Gastroesophageal sphincter (tissue), 4 donors: ENCODE results near the gene LCNL1. TPM values are rescaled to one million over a fixed set of nuclear protein-coding genes. Genes with fewer than 3 reads are reported as not detected.

ENCODE experiments used
- ATAC-seq: fragments of 150-250 bp; one replicate; pipeline ENCODE4 v1.9.1; 2016; ENCODE audit warnings: mild to moderate bottlenecking, moderate library complexity
- H3K27ac ChIP-seq, 4 donors: fragments of 200-600 bp; sonication (generic) in 3 of 4; 1 replicate in 3 of 4; 2 replicates in 1 of 4; pipeline ENCODE4 v1.5.1; 2016 to 2019
- H3K27me3 ChIP-seq: fragments of 200-600 bp; sonication (generic); one replicate; pipeline ENCODE4 v1.5.1; 2019
- H3K36me3 ChIP-seq, 2 donors: fragments of 200-600 bp; sonication (generic); one replicate each; pipeline ENCODE4 v1.5.1; 2019; ENCODE audit warnings: control low read depth in 1 of 2
- H3K4me1 ChIP-seq, 3 donors: fragments of 200-600 bp; sonication (generic); 1 replicate in 2 of 3; 2 replicates in 1 of 3; pipeline ENCODE4 v1.5.1; 2016 to 2019; ENCODE audit warnings: control low read depth in 2 of 3
- H3K4me3 ChIP-seq, 2 donors: fragments of 200-600 bp; sonication (generic); one replicate each; pipeline ENCODE4 v1.5.1; 2019; ENCODE audit warnings: mild to moderate bottlenecking in 1 of 2, moderate library complexity in 1 of 2
- H3K9me3 ChIP-seq, 3 donors: fragments of 200-600 bp; sonication (generic); one replicate each; pipeline ENCODE4 v1.5.1; 2017 to 2019; ENCODE audit warnings: control low read depth in 2 of 3
- CTCF ChIP-seq, 4 experiments: fragments of 200-600 bp in 2 of 4; fragments of 450-650 bp in 2 of 4; sonication (generic) in 1 of 4; IDR thresholded peaks; one replicate each; pipeline ENCODE4 v1.5.1; 2017 to 2019; ENCODE audit warnings: antibody characterized with exemption in 4 of 4, mild to moderate bottlenecking in 2 of 4, moderate library complexity in 2 of 4
- EP300 ChIP-seq: sonication (generic); formaldehyde crosslinking; IDR thresholded peaks from one replicate; pipeline ENCODE4 v1.6.1; 2017; ENCODE audit warnings: antibody characterized with exemption, mild to moderate bottlenecking
- POLR2A ChIP-seq, 2 donors: fragments of 450-650 bp; IDR thresholded peaks; one replicate each; pipeline ENCODE4 v1.6.1; 2017; ENCODE audit warnings: antibody characterized with exemption in 2 of 2, mild to moderate bottlenecking in 2 of 2, moderate library complexity in 1 of 2
- POLR2AphosphoS5 ChIP-seq: sonication (generic); formaldehyde crosslinking; IDR thresholded peaks from one replicate; pipeline ENCODE4 v1.6.1; 2017; ENCODE audit warnings: antibody characterized with exemption
- WGBS, 2 donors: methylation state at CpG; one replicate each; pipeline ENCODE4 v1.1.5; 2018; ENCODE audit warnings: low coverage in 1 of 2; 5-methylcytosine and 5-hydroxymethylcytosine counted together
- total RNA-seq, 4 donors: library from RNA; depleted of rRNA; stranded (reverse); fragments of >200 nt; gene quantifications; one replicate each; pipeline ENCODE4 v1.1.0, GENCODE V29; 2016

Gene LCNL1
- total RNA-seq, 4 donors from 2014 or later, result 0.40 TPM; not detected in 2

- no peak overlapping the region for H3K4me3 ChIP-seq
- no peak for TF ChIP-seq POLR2A (IDR thresholded peaks at IDR 0.05)
- no peak for TF ChIP-seq CTCF (IDR thresholded peaks at IDR 0.05)
- no peak for TF ChIP-seq EP300
- no peak for TF ChIP-seq POLR2AphosphoS5
- WGBS, 2 donors, result no CpG with 5 or more reads among the region's 9 CpGs
- no peaks in the 10 kb centered on the region for H3K36me3 ChIP-seq
- peaks cover 12% of the 10 kb centered on the region for H3K27me3 ChIP-seq
- H3K4me1 ChIP-seq, result no peaks in the 10 kb centered on the region
- no peak for ATAC-seq
- H3K9me3 ChIP-seq, result no peaks in the 10 kb centered on the region
- H3K27ac ChIP-seq, result no peak overlapping the region
Observed at GRCh38 chr9:136955943-136956335, 26.9 kb upstream of the LCNL1 start.

- peaks cover 12% of the 10 kb centered on the region for H3K27me3 ChIP-seq
- no peak overlapping the region for H3K4me3 ChIP-seq
- H3K27ac ChIP-seq, result no peak overlapping the region
- ATAC-seq, result no peak
- H3K9me3 ChIP-seq, result no peaks in the 10 kb centered on the region
- no peak for TF ChIP-seq CTCF (IDR thresholded peaks at IDR 0.05)
- TF ChIP-seq EP300, result no peak
- no peak for TF ChIP-seq POLR2AphosphoS5
- no peak for TF ChIP-seq POLR2A (IDR thresholded peaks at IDR 0.05)
- no peaks in the 10 kb centered on the region for H3K36me3 ChIP-seq
- H3K4me1 ChIP-seq, result peaks cover 0 to 2% (median 0%) of the 10 kb centered on the region in 3 donors
- 94 to 99% methylated on average over 3 of the region's 4 CpGs for WGBS, 2 donors
Observed at GRCh38 chr9:136956604-136957003, 26.2 kb upstream of the LCNL1 start.

- 60 to 71% methylated on average over 1 of the region's 1 CpG for WGBS, 2 donors
- no peak for TF ChIP-seq POLR2AphosphoS5
- no peak for TF ChIP-seq EP300
- no peak for TF ChIP-seq POLR2A (IDR thresholded peaks at IDR 0.05)
- TF ChIP-seq CTCF (IDR thresholded peaks at IDR 0.05), result no peak
Observed at GRCh38 chr9:136957461-136957860, 25.3 kb upstream of the LCNL1 start.

GRCh38 chr9:136957901-136958300, 24.9 kb upstream of the LCNL1 start:
- no peak for ATAC-seq
- 92% methylated on average over 2 of the region's 6 CpGs; no CpG with 5 or more reads in 1 of the 2 donors for WGBS, 2 donors
- H3K4me3 ChIP-seq, result no peak overlapping the region
- peaks cover 0 to 3% (median 0%) of the 10 kb centered on the region in 3 donors for H3K4me1 ChIP-seq
- H3K27me3 ChIP-seq, result peaks cover 12% of the 10 kb centered on the region
- no peak overlapping the region for H3K27ac ChIP-seq
- no peaks in the 10 kb centered on the region for H3K9me3 ChIP-seq
- TF ChIP-seq POLR2AphosphoS5, result no peak
- no peak for TF ChIP-seq CTCF (IDR thresholded peaks at IDR 0.05)
- no peak for TF ChIP-seq POLR2A (IDR thresholded peaks at IDR 0.05)
- no peak for TF ChIP-seq EP300
- H3K36me3 ChIP-seq, result no peaks in the 10 kb centered on the region

More at GRCh38 chr9:136957461-136957860, 25.3 kb upstream of the LCNL1 start:
- Histone ChIP-seq H3K9me3 (no peaks in the 10 kb centered on the region), H3K4me3 (no peak overlapping the region), H3K27ac (no peak overlapping the region), H3K27me3 (peaks cover 12% of the 10 kb centered on the region), H3K4me1 (peaks cover 0 to 3% (median 0%) of the 10 kb centered on the region in 3 donors), H3K36me3 (no peaks in the 10 kb centered on the region)
- ATAC-seq, result no peak

GRCh38 chr9:136958473-136958872, 24.3 kb upstream of the LCNL1 start:
- peaks cover 12% of the 10 kb centered on the region for H3K27me3 ChIP-seq
- H3K27ac ChIP-seq, result no peak overlapping the region
- TF ChIP-seq EP300 (no peak), POLR2AphosphoS5 (no peak), CTCF (IDR thresholded peaks at IDR 0.05) (no peak)
- WGBS, 2 donors, result 91% methylated on average over 5 of the region's 7 CpGs; no CpG with 5 or more reads in 1 of the 2 donors
- no peak for ATAC-seq
- H3K9me3 ChIP-seq, result no peaks in the 10 kb centered on the region
- no peaks in the 10 kb centered on the region for H3K36me3 ChIP-seq
- H3K4me3 ChIP-seq, result no peak overlapping the region
- H3K4me1 ChIP-seq, result peaks cover 0 to 3% (median 0%) of the 10 kb centered on the region in 3 donors
